Activated CD8-positive, alpha-beta memory T cell treated with anti-CD3 and anti-CD28 coated beads, Interleukin-2, amount 10 ng/mL, durations not matched to agents 7 days and 5 days (primary cell): ENCODE results near the gene RHOF. TPM values are rescaled to one million over a fixed set of nuclear protein-coding genes. Genes with fewer than 3 reads are reported as not detected.
"Not testable (repeated sequence)": the region's sequence is repeated elsewhere in the genome, so short reads cannot be mapped to it uniquely, and the experiment has no call there.

Experiments used
- ATAC-seq: fragments of 150-1000 bp; cut with Tn5 transposase; one replicate; pipeline ENCODE4 v1.10.0; 2021; ENCODE audit warnings: moderate library complexity
- CTCF ChIA-PET: fragments of 350-600 bp; sonication (Branson Sonifier 250); formaldehyde crosslinking; loops from one replicate; lab custom pipeline; 2021; ENCODE audit warnings: antibody characterized with exemption; lab: Charles Lee
- DNase-seq: peaks from one replicate; pipeline ENCODE4 v3.0.0-alpha.2; 2020
- H3K27ac Mint-ChIP-seq: one replicate; pipeline ENCODE4 v1.8.0; 2021; ENCODE audit warnings: mild to moderate bottlenecking, mixed read lengths
- H3K27me3 Mint-ChIP-seq: one replicate; pipeline ENCODE4 v1.8.0; 2021; ENCODE audit warnings: mixed read lengths
- H3K36me3 Mint-ChIP-seq: one replicate; pipeline ENCODE4 v1.8.0; 2021; ENCODE audit warnings: mild to moderate bottlenecking, mixed read lengths
- H3K4me1 Mint-ChIP-seq: one replicate; pipeline ENCODE4 v1.8.0; 2021; ENCODE audit warnings: mixed read lengths
- H3K4me3 Mint-ChIP-seq: one replicate; pipeline ENCODE4 v1.8.0; 2021; ENCODE audit warnings: mild to moderate bottlenecking, moderate library complexity, mixed read lengths
- H3K9me3 Mint-ChIP-seq: one replicate; pipeline ENCODE4 v1.8.0; 2022; ENCODE audit warnings: low read depth, mixed read lengths
- total RNA-seq, 2 experiments: library from RNA; stranded (reverse); gene quantifications; one replicate each; pipeline ENCODE4 v1.2.3, GENCODE V29; 2021

Gene RHOF
- total RNA-seq, 2 experiments from 2014 or later = 114 to 137 TPM

DNA sequence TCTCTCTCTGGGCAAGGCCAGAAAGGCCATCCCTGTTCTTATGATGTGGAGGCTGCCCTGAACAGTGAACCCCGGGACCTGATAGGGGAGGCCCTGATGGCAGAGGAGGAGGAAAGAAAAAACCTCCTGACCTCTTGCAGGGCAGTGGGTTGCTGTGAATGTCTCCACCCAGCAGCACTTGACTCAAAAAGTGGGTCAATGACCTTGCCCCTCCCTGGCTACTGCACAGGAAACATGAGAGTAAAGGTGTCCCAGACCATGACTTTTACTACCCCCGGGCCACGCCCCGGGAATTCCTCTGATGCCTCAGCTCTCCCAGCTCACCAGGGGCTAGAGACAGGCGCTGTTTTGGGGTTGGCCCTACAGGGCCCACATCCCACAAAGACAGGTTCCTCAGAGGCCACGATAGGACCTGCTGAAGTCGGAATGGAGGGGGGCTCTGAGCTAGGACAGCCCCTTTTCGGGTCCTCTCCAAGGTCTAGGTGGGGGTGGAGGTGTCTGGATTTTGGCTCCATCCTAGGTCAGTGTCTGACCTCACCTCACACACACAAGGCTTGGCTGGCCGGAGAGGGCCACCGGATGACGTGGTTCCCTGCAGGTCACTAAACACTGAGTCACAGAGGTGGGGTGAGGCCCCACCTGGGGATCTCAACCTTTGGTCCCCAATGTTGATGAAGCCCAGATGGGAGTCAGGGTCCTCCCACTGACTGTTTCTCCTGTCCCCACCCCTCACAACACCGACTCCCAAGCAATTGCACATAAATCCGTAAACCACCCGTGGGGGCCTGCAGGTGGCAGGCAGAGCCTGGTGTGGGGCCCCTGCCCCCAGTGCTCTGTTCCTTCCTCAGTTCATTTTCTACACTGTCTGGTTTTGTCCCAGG lies 1.6 kb downstream of the RHOF start:
- ATAC-seq = no peak
- Mint-ChIP-seq H3K4me1 (peaks cover 56% of the 10 kb centered on the region), H3K4me3 (peak overlapping the region; percentile 93), H3K27ac (peak overlapping the region; percentile 98), H3K36me3 (peaks cover 30% of the 10 kb centered on the region), H3K9me3 (no peaks in the 10 kb centered on the region), H3K27me3 (no peaks in the 10 kb centered on the region)
- peak; percentile 64 for DNase-seq
- CTCF ChIA-PET = interaction anchor here (0.6 to 45.4 kb wide), 14 partner anchors 6 to 1144 kb away, joined by 3 to 1678 read pairs (median 5); partner anchors contain the start of genes PSMD9, RHOF, SETD1B and TMEM120B

DNA sequence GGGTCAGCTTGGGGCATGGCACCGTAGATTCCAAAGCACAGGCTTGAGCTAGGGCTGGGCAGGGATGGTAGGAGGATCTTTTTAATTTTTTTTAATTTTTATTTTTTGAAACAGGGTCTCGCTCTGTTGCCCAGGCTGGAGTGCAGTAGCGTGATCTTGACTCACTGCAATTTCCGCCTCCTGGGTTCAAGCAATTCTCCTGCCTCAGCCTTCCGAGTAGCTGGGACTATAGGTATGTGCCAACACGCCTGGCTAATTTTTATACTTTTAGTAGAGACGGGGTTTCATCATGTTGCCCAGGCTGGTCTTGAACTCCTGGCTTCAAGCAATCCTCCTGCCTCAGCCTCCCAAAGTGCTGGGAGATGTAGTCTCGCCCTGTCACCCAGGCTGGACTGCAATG lies 2.7 kb downstream of the RHOF start:
- peaks cover 38% of the 10 kb centered on the region for H3K36me3 Mint-ChIP-seq
- not testable (repeated sequence) for H3K27me3 Mint-ChIP-seq, DNase-seq, ATAC-seq, H3K9me3 Mint-ChIP-seq
- H3K27ac Mint-ChIP-seq = peak overlapping the region; percentile 98
- CTCF ChIA-PET = interaction anchor here (0.6 to 45.4 kb wide), 6 partner anchors 7 to 1143 kb away, joined by 3 to 1678 read pairs (median 5); partner anchors contain the start of genes PSMD9, RHOF and SETD1B
- H3K4me3 Mint-ChIP-seq = peak overlapping the region; percentile 93
- peaks cover 66% of the 10 kb centered on the region for H3K4me1 Mint-ChIP-seq

- Mint-ChIP-seq H3K4me3 (peak overlapping the region; percentile 93), H3K27ac (peak overlapping the region; percentile 98), H3K36me3 (peaks cover 38% of the 10 kb centered on the region), H3K27me3 (no peaks in the 10 kb centered on the region), H3K9me3 (no peaks in the 10 kb centered on the region), H3K4me1 (peaks cover 66% of the 10 kb centered on the region)
- CTCF ChIA-PET = interaction anchor here (0.6 to 45.4 kb wide), 8 partner anchors 7 to 515 kb away, joined by 3 to 1678 read pairs (median 4); partner anchors contain the start of genes ORAI1, PSMD9, RHOF and SETD1B
- ATAC-seq (peak; percentile 64), DNase-seq (peak; percentile 98)
These were observed 3.4 kb downstream of the RHOF start for GRCh38 chr12:121789800-121790728.

DNA sequence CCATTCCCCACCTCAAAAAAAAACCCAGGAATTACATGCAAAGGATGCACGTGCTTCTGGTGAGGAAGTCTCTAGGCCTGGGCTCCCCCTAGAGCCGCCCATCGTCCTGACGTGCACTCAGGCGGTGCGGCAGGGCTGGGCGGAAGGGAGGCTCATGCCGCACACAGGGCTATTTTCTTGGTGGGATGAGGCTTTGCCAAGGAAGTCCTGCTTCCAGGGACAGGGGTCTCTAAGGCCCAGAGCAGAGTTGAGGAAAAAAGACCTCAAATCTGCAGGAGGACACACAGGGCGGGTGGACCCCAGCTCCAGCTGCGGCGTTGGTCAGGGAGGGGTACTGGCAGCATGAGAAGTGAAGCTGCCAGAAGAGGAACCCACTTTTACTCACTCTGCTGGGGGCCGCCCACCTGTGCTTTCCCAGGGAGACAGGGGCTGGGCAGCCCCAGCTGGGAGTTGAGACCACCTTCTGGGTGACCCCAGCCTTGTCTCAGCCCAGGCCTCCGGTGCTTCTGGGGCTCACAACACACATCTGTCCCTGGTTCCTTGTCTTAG lies 4.2 kb downstream of the RHOF start:
- H3K4me1 Mint-ChIP-seq = peaks cover 66% of the 10 kb centered on the region
- peaks cover 45% of the 10 kb centered on the region for H3K36me3 Mint-ChIP-seq
- CTCF ChIA-PET = interaction anchor here (0.6 to 45.4 kb wide), 8 partner anchors 7 to 516 kb away, joined by 3 to 1678 read pairs (median 4); partner anchors contain the start of genes ORAI1, PSMD9, RHOF and SETD1B
- DNase-seq = peak; percentile 74
- H3K4me3 Mint-ChIP-seq = peak overlapping the region; percentile 93
- H3K27me3 Mint-ChIP-seq = no peaks in the 10 kb centered on the region
- ATAC-seq = peak; percentile 1
- H3K27ac Mint-ChIP-seq = peak overlapping the region; percentile 98
- H3K9me3 Mint-ChIP-seq = no peaks in the 10 kb centered on the region

DNA sequence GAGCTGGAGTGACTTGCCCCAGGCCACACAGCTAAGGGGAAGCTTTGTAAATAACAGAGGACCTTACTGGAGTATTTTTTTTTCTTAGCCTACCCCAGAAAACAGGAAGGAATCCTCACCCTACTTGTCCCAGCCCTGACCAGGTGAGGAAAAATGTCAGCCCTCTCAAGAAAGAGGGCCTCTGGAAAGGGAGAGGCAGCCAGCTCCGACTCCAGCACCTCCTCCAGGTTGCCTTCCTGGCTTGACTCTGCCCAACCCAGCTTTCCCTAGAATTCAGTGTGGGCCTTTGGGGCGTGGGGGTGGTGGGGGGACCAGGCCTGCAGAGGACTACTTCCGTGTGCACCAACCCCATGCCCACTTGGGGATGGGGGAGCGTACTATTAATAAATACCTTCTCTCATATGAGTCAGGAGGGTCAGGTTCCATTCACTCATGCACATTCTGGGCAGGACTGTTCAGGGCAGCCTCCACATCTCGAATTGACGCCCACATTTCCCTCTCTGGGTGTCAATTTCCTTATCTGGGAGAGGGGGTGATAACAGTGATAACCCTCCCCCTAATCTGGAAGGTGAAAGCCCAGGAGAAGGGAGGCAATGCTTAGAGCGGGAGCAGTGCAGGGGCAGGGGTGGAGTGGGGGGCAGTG lies 5.2 kb downstream of the RHOF start:
- Mint-ChIP-seq H3K4me1 (peaks cover 74% of the 10 kb centered on the region), H3K27ac (peak overlapping the region; percentile 98), H3K27me3 (no peaks in the 10 kb centered on the region), H3K4me3 (peak overlapping the region; percentile 93), H3K36me3 (peaks cover 48% of the 10 kb centered on the region), H3K9me3 (no peaks in the 10 kb centered on the region)
- ATAC-seq (no peak), DNase-seq (peak; percentile 49)
- CTCF ChIA-PET = interaction anchor here (0.9 to 45.4 kb wide), 5 partner anchors 6 to 162 kb away, joined by 3 to 1678 read pairs (median 3); partner anchors contain the start of genes ORAI1, RHOF, SETD1B and TMEM120B

DNA sequence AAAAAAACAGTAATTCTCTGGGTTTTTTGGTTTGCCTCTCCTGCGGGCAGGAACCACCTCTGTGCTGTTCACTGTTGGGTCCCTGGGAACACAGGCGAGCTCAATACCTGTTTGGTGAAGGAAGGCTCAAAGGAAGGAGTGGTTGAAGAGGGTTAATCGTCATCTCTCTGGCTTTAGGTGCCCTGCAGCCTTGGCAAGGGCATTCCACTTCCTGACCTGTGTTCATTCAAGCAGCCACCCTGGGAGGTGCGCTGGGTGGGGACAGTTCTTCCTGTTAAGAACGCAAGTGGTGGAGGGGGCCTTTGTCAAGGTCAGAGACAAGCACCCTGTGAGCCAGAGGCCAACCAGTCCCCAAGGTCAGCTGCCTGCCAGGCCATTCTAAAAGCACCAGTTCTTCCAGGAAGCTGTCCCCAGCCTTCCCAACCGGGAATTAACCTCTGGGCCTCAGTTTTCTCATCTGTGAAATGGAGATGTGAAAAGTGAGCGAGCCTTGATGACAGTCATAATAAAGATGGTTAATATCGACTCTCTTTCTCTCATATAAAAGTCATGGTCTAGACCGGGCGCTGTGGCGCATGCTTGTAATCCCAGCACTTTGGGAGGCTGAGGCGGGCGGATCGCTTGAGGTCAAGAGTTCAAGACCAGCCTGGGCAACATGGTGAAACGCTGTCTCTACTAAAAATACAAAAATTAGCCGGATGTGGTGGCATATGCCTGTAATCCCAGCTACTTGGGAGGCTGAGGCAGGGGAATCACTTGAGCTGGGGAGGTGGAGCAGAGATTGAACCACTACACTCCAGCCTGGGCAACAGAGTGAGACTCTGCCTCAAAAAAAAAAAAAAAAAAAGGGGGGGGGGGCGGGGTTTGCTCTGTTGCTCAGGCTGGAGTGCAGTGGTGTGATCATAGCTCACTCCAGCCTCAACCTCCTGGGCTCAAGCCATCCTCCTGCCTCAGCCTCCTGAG lies 6.1 kb downstream of the RHOF start:
- ATAC-seq (no peak), DNase-seq (peak; percentile 77)
- Mint-ChIP-seq H3K27ac (peak overlapping the region; percentile 98), H3K27me3 (no peaks in the 10 kb centered on the region), H3K4me3 (peak overlapping the region; percentile 93), H3K9me3 (no peaks in the 10 kb centered on the region), H3K4me1 (peaks cover 83% of the 10 kb centered on the region), H3K36me3 (peaks cover 48% of the 10 kb centered on the region)
- CTCF ChIA-PET = interaction anchor here (0.9 to 45.4 kb wide), 5 partner anchors 5 to 102 kb away, joined by 3 to 1678 read pairs (median 3); partner anchors contain the start of genes RHOF, SETD1B and TMEM120B

DNA sequence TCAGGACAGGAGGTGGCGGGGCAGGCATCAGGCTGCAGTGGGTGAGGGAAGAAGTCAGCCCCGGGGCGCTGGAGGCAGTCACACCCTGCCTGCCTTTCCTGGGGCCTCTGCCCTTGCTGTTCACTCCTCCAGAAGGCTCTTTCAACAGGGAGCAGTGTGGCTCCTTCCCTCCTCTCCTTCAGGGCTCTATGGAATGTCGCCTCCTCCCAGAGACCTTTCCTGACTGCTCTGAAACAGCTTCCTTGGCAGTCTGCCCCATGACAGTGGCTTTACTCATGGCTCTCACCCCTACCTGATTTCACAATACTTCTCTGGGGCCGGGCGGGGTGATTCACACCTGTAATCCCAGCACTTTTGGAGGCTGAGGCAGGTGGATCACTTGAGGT lies 7.1 kb downstream of the RHOF start:
- no peaks in the 10 kb centered on the region for H3K27me3 Mint-ChIP-seq
- peak overlapping the region; percentile 51 for H3K4me3 Mint-ChIP-seq
- CTCF ChIA-PET = interaction anchor here (1.2 to 45.4 kb wide), 3 partner anchors 4 to 89 kb away, joined by 3 to 1678 read pairs (median 1678); partner anchors contain the start of genes RHOF and SETD1B
- peaks cover 89% of the 10 kb centered on the region for H3K4me1 Mint-ChIP-seq
- DNase-seq (peak; percentile 45), ATAC-seq (no peak)
- H3K9me3 Mint-ChIP-seq = no peaks in the 10 kb centered on the region
- peak overlapping the region; percentile 98 for H3K27ac Mint-ChIP-seq
- H3K36me3 Mint-ChIP-seq = peaks cover 44% of the 10 kb centered on the region

GRCh38 chr12:121784460-121784859 lies 9.0 kb downstream of the RHOF start:
- Mint-ChIP-seq H3K27ac (peak overlapping the region; percentile 73), H3K4me3 (peak overlapping the region; percentile 69), H3K27me3 (no peaks in the 10 kb centered on the region), H3K4me1 (peaks cover 74% of the 10 kb centered on the region), H3K36me3 (peaks cover 42% of the 10 kb centered on the region), H3K9me3 (no peaks in the 10 kb centered on the region)
- DNase-seq (no peak), ATAC-seq (no peak)
- CTCF ChIA-PET = interaction anchor here (32.8 to 45.4 kb wide), 2 partner anchors 2 to 13 kb away, joined by 1678 read pairs; partner anchors contain the start of genes RHOF and SETD1B

GRCh38 chr12:121783766-121784165 lies 9.7 kb downstream of the RHOF start:
- Mint-ChIP-seq H3K4me1 (peaks cover 68% of the 10 kb centered on the region), H3K27me3 (no peaks in the 10 kb centered on the region), H3K9me3 (no peaks in the 10 kb centered on the region), H3K36me3 (peaks cover 46% of the 10 kb centered on the region), H3K27ac (peak overlapping the region; percentile 73), H3K4me3 (no peak overlapping the region)
- DNase-seq (no peak), ATAC-seq (no peak)
- CTCF ChIA-PET = interaction anchor here (32.8 to 45.4 kb wide), 2 partner anchors 2 to 14 kb away, joined by 1678 read pairs; partner anchors contain the start of genes RHOF and SETD1B

GRCh38 chr12:121781998-121782979 lies 11.2 kb downstream of the RHOF start:
- ATAC-seq (peak; percentile 50), DNase-seq (peak; percentile 71)
- no peaks in the 10 kb centered on the region for H3K9me3 Mint-ChIP-seq
- no peaks in the 10 kb centered on the region for H3K27me3 Mint-ChIP-seq
- peaks cover 54% of the 10 kb centered on the region for H3K4me1 Mint-ChIP-seq
- peak overlapping the region; percentile 49 for H3K4me3 Mint-ChIP-seq
- H3K36me3 Mint-ChIP-seq = peaks cover 41% of the 10 kb centered on the region
- CTCF ChIA-PET = interaction anchor here (0.5 to 45.4 kb wide), 8 partner anchors 0 to 305 kb away, joined by 3 to 1678 read pairs (median 4); partner anchors contain the start of genes PSMD9, RHOF, SETD1B and TMEM120B
- H3K27ac Mint-ChIP-seq = peak overlapping the region; percentile 85
